Embryonic facial prominence (tissue), 1 donor: ENCODE data around the gene GMNN.

Experiments
- DNase-seq: peaks from one replicate; pipeline ENCODE4 v3.0.0-alpha.2; 2016; ENCODE audit errors: extremely low spot score

GMNN gene

DNA sequence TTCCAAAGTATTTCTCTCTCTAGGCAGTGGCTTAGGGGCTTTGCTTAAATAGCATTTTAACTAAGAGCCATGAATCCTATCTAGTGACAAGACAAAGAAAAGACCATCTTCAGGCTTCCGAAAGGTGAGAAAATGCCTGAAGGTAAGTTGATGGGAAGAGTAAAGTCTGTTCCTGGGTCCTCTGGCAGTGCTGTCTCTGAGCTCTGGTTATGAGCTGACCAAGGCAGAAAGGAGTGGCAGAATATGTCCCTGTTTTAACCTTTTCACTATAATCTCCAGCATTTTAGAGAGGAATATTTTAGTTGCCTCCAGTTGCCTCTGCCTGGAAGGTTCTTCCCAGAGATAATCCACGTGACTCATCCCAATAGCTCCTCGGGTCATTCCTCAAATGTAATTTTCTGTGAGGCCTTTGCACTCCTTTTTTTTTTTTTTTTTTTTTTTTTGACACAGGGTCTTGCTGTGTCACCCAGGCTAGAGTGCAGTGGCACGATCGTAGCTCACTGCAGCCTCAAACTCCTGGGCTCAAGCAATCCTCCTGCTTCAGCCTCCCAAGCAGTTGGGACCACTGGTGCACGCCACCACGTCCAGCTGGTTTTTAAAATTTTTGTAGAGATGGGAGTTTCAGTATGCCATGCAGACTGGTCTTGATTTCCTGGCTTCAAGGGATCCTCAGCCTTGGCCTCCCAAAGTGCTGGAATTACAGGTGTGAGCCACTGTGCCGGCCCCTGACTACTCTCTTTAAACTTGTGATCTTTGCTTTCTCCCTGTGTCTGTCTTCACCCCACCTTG, 27.7 kb downstream of the GMNN start:
- no peak for DNase-seq

DNA sequence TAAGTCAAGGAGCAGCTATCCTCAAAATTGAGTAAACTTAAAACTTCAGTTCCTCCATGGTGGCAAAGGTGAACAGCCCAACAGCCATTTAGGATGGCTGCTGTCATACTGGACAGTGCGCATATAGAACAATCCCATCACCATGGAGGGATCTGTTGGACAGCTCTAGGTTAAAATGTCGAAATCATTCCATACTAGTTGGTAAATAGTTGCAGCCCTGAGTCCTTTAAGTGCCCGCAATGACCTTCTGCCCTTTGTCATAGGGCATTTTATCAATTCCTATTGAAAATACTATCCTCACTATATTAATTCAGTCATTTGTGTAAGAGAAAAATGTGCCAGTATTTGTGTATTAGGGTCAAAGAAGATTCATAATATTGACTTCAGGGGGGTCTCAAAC, 32.8 kb downstream of the GMNN start:
- DNase-seq, result no peak

DNA sequence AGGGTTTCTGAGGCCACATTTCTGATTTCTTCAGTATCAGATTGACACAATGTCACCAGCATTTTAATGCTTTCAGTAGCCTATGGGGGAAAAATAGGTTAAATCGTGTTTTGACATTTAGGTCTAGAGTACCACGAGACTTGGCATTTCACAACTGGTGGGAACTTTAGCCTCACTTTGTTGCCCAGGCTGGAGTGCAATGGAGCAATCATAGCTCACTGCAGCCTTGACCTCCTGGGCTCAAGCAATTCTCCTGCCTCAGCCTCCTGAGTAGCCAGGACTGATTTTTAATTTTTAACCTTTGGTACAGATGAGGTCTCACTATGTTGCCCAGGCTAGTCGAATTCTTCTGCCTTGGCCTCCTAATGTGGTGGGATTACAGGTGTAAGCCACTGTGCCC, 35.0 kb downstream of the GMNN start:
- no peak for DNase-seq

DNA sequence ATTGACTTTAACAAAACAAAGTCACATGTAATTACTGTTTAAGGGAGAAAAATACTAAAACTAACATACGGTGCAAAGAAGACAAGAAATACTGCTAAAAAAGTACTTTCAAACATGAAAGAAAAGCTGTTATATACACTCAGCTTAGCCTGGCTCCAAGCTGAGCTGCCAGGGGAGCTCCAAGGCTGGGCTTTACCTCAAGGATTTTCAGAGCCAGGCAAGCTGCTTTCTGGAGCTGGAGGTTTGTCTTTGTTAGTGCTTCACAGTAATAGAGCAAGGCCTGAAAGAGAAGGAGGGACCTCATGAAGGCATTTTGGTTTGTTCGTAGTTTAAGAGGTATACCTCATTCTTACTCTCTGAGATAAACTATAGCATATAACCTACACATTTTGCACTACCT, 43.6 kb downstream of the GMNN start:
- no peak for DNase-seq

DNA sequence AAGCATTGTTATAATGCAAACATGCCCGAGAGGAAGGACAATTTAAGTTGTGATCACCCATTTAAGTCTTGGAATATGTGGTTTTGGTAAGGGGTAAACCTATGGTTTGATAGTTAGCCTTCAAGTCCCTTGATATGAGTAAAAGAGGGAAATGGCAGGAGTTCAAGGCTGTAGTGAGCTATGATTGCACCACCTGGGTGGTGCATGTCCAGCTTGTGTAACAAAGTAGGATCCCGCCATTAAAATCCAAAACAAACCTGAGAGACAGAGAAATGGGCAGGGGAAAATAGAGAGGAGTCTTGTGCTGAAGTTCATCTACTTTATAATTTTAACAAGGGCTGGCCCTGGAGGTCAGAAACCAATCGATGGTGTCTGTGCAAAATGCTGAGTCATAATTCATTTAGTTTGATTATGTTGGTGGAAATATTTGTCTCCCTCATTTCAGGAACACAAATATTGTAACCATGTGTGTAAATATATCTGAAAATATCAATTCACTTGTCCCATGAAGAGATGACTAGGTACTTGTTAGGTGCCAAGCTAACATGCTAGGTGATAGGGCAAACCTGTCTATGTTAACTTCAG, 47.2 kb downstream of the GMNN start:
- no peak for DNase-seq

DNA sequence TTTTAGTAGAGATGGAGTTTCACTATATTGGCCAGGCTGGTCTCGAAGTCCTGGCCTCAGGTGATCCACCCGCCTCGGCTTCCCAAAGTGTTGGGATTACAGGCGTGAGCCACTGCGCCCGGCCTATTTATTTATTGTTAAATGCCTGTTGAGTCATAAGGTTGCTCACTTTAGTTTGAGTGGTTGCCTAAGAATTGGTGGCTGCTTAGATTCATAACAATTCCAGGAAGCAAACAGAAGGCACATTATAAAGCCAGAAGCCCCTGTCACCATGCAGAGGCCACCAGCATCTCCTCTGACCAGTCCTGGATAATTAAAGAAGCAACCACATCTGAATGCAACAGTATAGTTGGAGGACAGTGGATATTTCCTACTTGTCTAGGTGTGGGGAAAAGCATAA, 48.0 kb downstream of the GMNN start:
- no peak for DNase-seq

DNA sequence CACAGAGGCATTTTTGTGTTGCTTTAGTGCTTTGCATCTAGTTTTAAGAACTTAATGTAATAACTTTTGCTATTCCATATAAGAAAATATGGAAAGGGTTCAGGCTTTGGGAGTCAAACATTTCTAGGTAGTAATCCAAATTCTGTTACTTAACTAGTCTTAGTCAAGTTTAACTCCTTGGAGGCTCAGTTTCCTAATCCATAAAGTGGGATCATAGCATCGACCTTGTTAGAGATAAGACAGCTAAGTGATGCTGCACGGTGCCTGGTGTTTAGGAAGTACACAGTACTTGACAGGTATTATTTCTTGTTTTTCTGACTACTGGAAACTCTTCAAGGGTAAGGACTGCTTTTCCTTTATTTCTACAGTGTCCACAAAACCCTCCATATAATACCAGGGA, 48.4 kb downstream of the GMNN start:
- DNase-seq, result no peak

DNA sequence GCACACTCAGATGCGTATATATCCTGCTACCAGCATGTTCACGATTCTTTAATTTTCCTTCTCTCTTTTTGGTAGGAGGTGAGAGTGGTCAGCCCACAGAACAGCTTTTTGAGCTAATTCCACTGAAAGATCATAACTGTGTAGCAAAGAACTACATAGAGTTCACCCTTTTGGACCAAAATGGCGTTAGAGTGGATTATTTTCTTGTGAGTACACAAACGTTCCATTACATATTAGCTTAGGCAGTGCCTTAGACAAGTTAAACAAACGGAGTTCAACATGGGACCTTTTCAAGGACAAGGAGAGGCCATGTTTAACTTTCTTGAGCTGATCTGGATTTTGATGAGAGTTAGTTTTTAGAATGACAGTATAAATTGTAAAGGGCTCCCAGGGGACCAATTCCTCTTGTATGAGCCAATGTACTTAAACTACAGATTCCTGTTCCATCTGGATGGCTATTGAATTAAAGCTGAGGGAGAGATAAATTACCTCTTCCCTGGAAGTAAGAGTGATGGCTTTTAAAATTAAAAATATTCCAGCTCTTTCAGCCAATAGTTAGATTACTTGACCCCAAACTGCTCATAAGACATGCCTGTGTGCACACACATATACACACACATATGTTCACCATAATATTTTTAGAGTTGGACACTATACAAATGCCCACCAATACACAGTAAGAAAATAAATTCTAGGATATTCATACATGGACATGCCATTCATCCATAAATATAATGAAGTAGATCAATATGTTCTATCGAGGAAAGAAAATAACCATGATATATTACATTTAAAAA, 49.6 kb downstream of the GMNN start:
- DNase-seq, result no peak

DNA sequence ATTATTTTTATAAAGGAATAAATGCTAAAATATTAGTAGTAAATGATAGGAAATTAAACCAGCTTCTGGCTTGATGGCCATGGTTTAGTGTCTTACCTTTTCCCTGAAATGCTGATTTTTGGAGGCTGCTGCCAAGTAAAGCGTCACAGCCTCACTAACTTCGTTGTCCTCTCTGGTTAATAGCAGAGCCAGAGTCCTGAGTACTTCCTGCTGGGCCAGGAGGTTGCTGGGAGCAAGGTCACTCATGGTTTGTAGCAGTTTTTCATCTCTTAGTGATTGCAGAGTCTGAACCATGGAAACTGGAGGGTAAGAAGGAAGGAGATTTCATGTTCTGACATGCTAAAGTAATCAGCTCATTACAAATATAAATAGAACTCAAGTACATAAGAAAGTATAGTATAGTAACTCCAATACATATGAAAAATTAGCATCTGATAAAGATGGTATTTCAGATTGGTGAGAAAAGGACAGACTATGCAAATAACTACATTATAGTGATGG, 50.4 kb downstream of the GMNN start:
- no peak for DNase-seq

DNA sequence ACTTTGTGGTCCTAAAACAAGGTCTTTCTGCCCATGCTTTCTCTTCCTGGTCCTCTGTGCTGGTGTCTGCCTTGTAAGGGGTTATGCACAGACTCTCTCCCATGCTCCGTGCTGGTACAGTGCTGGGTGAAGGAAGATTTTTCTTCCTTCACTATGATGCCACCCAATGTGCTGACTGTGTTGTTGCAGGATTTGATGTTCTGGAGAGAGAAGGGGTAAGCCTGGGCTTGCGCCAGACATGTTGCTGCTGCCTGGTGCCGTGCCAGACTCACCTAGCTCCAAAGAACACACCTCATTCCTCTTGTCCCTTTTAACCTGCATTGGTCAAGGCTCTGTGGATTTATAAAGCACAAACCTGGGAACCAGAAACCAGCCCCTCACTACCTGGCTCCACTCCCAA, 52.4 kb downstream of the GMNN start:
- DNase-seq, result no peak

DNA sequence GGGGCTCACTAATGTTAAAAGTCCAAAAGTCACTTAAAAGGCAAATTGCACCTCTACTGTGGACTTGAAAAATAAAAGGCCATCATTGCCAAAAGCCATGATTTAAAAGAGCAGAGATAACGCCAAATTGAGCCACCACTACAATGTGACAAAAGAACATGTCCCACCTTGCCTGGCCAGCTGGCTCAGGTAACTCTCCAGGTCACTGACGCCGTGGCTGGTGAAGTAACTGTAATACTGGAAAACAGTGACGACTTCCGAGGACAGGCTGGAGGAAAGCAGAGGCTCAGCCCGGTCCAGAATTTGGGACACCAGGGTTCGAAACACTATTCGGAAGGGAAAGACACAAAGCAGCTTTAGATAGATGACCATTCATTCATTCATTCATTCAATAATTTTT, 53.2 kb downstream of the GMNN start:
- no peak for DNase-seq

DNA sequence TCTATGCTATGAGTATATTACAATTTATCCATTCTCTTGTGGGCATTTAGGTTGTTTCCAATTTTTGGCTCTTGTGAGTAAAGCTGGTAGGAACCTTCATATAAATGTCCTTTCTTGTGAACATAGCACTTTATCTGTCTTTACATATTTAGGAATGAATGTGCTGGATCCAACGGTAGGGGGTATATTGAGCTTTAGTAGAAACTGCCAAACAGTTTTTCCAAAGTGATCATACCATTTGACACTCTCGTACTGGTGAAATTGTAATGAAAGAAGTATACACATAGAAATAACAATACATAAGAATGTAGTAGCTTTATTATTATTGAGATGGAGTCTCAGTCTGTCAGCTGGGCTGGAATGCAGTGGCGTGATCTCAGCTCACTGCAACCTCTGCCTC, 54.9 kb downstream of the GMNN start:
- no peak for DNase-seq

DNA sequence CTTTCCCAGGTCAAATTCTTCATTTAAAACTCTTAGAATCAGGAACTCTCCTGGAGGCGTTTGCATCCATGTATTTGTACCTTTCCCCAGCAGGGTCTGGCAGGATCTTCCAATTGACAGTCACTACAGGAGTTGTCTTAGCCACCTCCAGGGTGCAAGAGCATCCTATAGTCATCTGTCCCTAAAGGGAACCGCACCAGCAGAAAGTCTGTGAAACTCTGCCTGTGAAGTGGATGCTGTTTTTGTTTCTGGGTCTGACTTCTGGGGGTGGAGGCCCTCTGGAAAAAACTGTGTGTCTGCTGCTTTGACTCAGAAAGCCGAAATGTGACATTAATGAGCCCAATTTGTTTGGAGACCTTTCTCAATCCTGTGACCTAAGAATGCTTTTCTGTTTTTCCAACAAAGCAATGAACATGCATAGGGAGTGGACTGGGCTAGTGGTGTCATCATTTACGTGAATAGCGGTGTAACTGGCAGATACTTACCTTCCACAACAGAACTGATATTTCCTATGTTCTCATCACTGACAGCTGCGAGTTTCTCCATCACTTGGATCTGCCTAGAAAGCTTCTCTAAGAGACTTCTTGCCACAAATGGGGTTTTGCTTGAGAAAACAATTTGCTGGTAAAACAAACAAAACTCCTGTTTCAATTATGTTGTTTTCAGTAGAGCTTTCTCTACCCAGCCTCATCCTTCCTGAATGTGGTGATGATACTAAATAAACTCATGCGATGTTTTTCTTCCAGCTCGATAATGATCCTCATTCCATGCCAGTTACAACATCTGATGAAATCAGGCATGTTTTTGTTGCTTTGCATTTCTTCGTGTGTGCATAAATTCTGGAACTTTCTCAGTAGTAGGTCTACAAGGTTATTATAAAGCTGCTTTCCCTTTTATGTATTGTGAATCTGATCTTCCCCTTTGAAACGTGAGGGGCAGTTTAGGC, 57.3 kb downstream of the GMNN start:
- no peak for DNase-seq

DNA sequence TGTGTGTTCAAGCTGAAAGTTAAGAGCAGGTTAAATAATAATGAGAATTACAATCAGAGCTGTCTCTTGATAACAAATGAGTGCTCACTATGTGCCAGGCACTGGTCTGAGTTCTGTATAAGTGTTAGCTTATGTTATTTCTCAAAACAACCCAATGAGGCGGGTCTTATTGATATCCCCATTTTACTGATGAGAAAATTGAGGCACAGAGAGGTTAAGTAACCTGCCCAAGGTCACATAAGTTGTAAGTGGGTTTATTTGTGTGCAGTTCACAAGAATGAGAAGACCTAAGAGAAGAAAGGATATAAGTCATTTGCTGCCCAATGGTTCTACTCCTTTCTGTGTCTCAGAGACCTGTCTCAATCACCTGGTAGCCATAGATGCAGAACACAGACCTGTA, 58.1 kb downstream of the GMNN start:
- no peak for DNase-seq

DNA sequence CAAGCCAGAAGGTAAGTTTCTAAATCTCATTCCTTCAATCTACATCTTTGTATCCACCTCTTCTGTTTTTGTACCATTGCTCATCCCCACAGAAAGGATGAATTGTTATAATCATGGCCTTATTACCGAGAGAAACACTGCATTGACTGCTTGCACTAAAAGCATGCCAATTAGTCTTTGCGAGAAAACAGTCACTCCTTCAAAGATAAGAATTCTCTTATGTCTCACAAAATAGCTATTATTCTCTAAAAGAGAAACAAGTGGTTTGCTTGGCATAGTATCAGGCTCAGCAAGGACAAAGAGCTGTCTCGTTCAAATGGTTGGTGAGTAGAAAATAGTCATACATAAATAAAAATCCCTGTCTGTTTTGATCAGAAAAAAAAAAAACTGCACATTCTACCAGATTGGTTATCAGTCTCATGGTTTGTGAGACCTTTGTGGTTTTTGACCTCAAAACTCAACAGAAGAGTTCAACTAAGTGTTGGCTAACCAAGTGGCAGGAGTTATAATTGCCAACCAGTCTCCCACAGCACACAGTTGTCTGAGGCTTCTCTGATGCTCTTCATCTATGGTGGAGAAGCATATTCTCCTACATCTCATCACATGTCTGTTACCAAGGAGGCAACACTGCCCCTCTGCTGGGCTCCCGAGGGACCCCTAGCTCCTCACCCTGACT, 59.1 kb downstream of the GMNN start:
- no peak for DNase-seq
